Mesenchymal stem cell (in vitro differentiated cells and primary cell): Measurements from ENCODE around the gene TBCD.

Experiments used
- DNase-seq: peaks from one replicate; pipeline ENCODE4 v3.0.0-alpha.2; 2013
- H2AFZ ChIP-seq: one replicate; pipeline ENCODE4 v1.6.1; 2013; ENCODE audit warnings: low read depth, mild to moderate bottlenecking, control low read depth, inconsistent platforms, low read length, moderate library complexity
- H2AK5ac ChIP-seq: 2 replicates; pipeline ENCODE4 v1.6.1; 2013; ENCODE audit warnings: low read length, moderate library complexity, mild to moderate bottlenecking, inconsistent platforms; ENCODE audit not compliant: severe bottlenecking
- H2BK120ac ChIP-seq: one replicate; pipeline ENCODE4 v1.6.1; 2013; ENCODE audit warnings: low read depth, mild to moderate bottlenecking, inconsistent platforms, low read length, moderate library complexity
- H2BK12ac ChIP-seq, 2 experiments: one replicate each; pipeline ENCODE4 v1.6.1; 2013; ENCODE audit warnings: inconsistent platforms in 2 of 2, low read length in 2 of 2, mild to moderate bottlenecking in 2 of 2, moderate library complexity in 2 of 2, control low read depth in 1 of 2
- H2BK15ac ChIP-seq: one replicate; pipeline ENCODE4 v1.6.1; 2013; ENCODE audit warnings: mild to moderate bottlenecking, low read depth, inconsistent platforms; ENCODE audit not compliant: poor library complexity, severe bottlenecking
- H2BK5ac ChIP-seq: 2 replicates; pipeline ENCODE4 v1.6.1; 2013; ENCODE audit warnings: low read depth, mild to moderate bottlenecking, low read length, control low read depth, inconsistent platforms; ENCODE audit not compliant: poor library complexity, severe bottlenecking
- H3K14ac ChIP-seq, 2 experiments: one replicate each; pipeline ENCODE4 v1.6.1; 2013; ENCODE audit warnings: inconsistent platforms in 2 of 2, low read length in 2 of 2, control low read depth in 1 of 2, mild to moderate bottlenecking in 1 of 2, moderate library complexity in 1 of 2
- H3K18ac ChIP-seq, 2 experiments: one replicate each; pipeline ENCODE4 v1.6.1; 2013; ENCODE audit warnings: inconsistent platforms in 2 of 2, low read length in 2 of 2, control low read depth in 1 of 2, low read depth in 1 of 2, mild to moderate bottlenecking in 1 of 2
- H3K23ac ChIP-seq, 2 experiments: one replicate each; pipeline ENCODE4 v1.6.1; 2013; ENCODE audit warnings: inconsistent platforms in 2 of 2, low read length in 2 of 2, mild to moderate bottlenecking in 2 of 2, moderate library complexity in 2 of 2, control low read depth in 1 of 2
- H3K27ac ChIP-seq: 2 replicates; pipeline ENCODE4 v1.5.1; 2013; ENCODE audit warnings: mild to moderate bottlenecking, moderate library complexity, low read length, control low read depth, inconsistent platforms; ENCODE audit not compliant: poor library complexity, severe bottlenecking
- H3K27me3 ChIP-seq, 2 experiments: 2 replicates each; pipeline versions ENCODE4 v1.6.1 to v1.7.0; 2013; ENCODE audit warnings: low read length in 2 of 2, mild to moderate bottlenecking in 2 of 2, moderate library complexity in 2 of 2, control low read depth in 1 of 2, inconsistent platforms in 1 of 2; ENCODE audit not compliant: control insufficient read depth in 1 of 2, insufficient read depth in 1 of 2
- H3K36me3 ChIP-seq, 2 experiments: 2 replicates each; pipeline versions ENCODE4 v1.6.1 to v1.7.0; 2013; ENCODE audit warnings: low read length in 2 of 2, control low read depth in 1 of 2, inconsistent platforms in 1 of 2, low read depth in 1 of 2, mild to moderate bottlenecking in 1 of 2; ENCODE audit not compliant: insufficient read depth in 2 of 2, control insufficient read depth in 1 of 2
- H3K4ac ChIP-seq, 2 experiments: one replicate each; pipeline ENCODE4 v1.6.1; 2013; ENCODE audit warnings: inconsistent platforms in 2 of 2, low read length in 2 of 2, mild to moderate bottlenecking in 2 of 2, moderate library complexity in 2 of 2, control low read depth in 1 of 2, low read depth in 1 of 2
- H3K4me1 ChIP-seq: 2 replicates; pipeline ENCODE4 v1.6.1; 2013; ENCODE audit warnings: low read depth, low read length, control low read depth; ENCODE audit not compliant: control insufficient read depth, insufficient read depth
- H3K4me2 ChIP-seq: 2 replicates; pipeline ENCODE4 v1.6.1; 2013; ENCODE audit warnings: low read length, mild to moderate bottlenecking, inconsistent platforms; ENCODE audit not compliant: poor library complexity, severe bottlenecking
- H3K4me3 ChIP-seq, 2 experiments: 2 replicates each; pipeline versions ENCODE4 v1.5.1 to v1.7.0; 2013; ENCODE audit warnings: low read length in 2 of 2, mild to moderate bottlenecking in 2 of 2, control low read depth in 1 of 2, low read depth in 1 of 2; ENCODE audit not compliant: insufficient read depth in 1 of 2
- H3K79me1 ChIP-seq: replicated peaks from 2 replicates; pipeline ENCODE4 v1.6.1; 2013; ENCODE audit warnings: mild to moderate bottlenecking, control low read depth, low read length, inconsistent platforms; ENCODE audit not compliant: poor library complexity, severe bottlenecking
- H3K9ac ChIP-seq: 2 replicates; pipeline ENCODE4 v1.7.0; 2013; ENCODE audit warnings: mild to moderate bottlenecking, low read length, moderate library complexity
- H3K9me3 ChIP-seq: 2 replicates; pipeline ENCODE4 v1.7.0; 2013; ENCODE audit warnings: mild to moderate bottlenecking, low read length; ENCODE audit not compliant: control insufficient read depth
- H4K8ac ChIP-seq: one replicate; pipeline ENCODE4 v1.6.1; 2013; ENCODE audit warnings: inconsistent platforms, mild to moderate bottlenecking, low read length, moderate library complexity
- H4K91ac ChIP-seq: one replicate; pipeline ENCODE4 v1.6.1; 2013; ENCODE audit warnings: mild to moderate bottlenecking, low read length, inconsistent platforms
- WGBS: methylation state at CpG from one replicate; pipeline ENCODE4 v1.1.7; 2013; ENCODE audit warnings: mixed read lengths; 5-methylcytosine and 5-hydroxymethylcytosine counted together

TBCD gene

DNA sequence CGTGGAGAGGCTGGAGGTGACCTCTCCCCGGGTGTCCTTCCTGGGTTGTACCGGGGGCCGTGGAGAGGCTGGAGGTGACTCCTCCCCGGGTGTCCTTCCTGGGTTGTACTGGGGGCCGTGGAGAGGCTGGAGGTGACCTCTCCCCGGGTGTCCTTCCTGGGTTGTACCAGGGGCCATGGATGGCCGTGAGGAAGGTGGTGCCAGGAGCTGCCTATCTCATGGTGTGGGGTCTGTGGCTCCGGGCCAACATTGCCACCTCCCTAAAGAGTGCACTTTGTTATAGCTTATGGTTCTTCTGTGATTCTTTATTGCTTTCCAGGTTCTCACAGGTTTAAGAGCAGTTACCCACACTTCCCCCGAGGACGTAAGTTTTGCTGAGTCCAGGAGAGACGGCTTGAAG is 174.2 kb downstream of the TBCD start:
- Histone ChIP-seq H2BK12ac (no peak overlapping the region), H3K4ac (no peak overlapping the region), H3K4me1 (peaks cover 17% of the 10 kb centered on the region), H2AK5ac (no peak overlapping the region), H3K79me1 (no peaks in the 10 kb centered on the region), H3K9me3 (no peaks in the 10 kb centered on the region), H3K27me3 (no peaks in the 10 kb centered on the region), H4K91ac (no peak overlapping the region), H3K36me3 (peaks cover 69 to 77% of the 10 kb centered on the region in 2 experiments), H3K23ac (no peak overlapping the region), H3K4me3 (no peak overlapping the region), H2BK5ac (no peak overlapping the region), H3K9ac (no peak overlapping the region), H2BK120ac (no peak overlapping the region), H2BK15ac (no peak overlapping the region), H2AFZ (no peak overlapping the region), H3K14ac (no peak overlapping the region), H4K8ac (no peak overlapping the region), H3K18ac (no peak overlapping the region), H3K27ac (no peak overlapping the region), H3K4me2 (no peak overlapping the region)
- 97% methylated on average over 7 of the region's 12 CpGs for WGBS
- no peak for DNase-seq

DNA sequence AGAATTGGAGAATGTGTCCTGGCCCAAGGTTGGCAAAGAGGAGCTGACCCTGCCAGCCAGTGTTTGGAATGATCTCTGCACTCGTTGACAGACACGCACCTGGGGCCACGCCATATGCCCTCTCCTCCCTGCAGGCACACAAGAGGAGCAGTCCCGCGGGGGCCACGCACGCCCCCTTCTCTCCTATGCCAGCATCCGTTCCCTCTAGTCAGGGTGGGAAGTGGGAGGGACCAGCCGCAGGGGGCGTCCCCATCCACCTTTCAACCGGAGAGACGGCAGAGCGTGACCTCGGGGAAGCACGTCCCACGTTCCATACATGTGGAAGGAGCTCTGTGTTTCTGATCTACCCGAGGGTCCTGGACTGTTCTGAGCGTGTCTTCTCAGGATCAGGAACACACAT is 174.9 kb downstream of the TBCD start:
- no peak overlapping the region for H2AFZ ChIP-seq
- no peak overlapping the region for H3K18ac ChIP-seq
- H3K79me1 ChIP-seq = no peaks in the 10 kb centered on the region
- H3K4me3 ChIP-seq = no peak overlapping the region
- 97% methylated on average over 18 of the region's 18 CpGs for WGBS
- H3K4me2 ChIP-seq = no peak overlapping the region
- H3K4me1 ChIP-seq = peaks cover 21% of the 10 kb centered on the region
- no peak for DNase-seq
- no peak overlapping the region for H4K8ac ChIP-seq
- no peak overlapping the region for H2BK5ac ChIP-seq
- no peak overlapping the region for H3K27ac ChIP-seq
- H2BK15ac ChIP-seq = no peak overlapping the region
- no peak overlapping the region for H3K23ac ChIP-seq
- H3K9me3 ChIP-seq = no peaks in the 10 kb centered on the region
- no peak overlapping the region for H3K9ac ChIP-seq
- no peak overlapping the region for H2BK12ac ChIP-seq
- H3K4ac ChIP-seq = no peak overlapping the region
- H3K14ac ChIP-seq = no peak overlapping the region
- H2BK120ac ChIP-seq = no peak overlapping the region
- H4K91ac ChIP-seq = no peak overlapping the region
- no peaks in the 10 kb centered on the region for H3K27me3 ChIP-seq
- H3K36me3 ChIP-seq = peaks cover 73 to 75% of the 10 kb centered on the region in 2 experiments
- no peak overlapping the region for H2AK5ac ChIP-seq

DNA sequence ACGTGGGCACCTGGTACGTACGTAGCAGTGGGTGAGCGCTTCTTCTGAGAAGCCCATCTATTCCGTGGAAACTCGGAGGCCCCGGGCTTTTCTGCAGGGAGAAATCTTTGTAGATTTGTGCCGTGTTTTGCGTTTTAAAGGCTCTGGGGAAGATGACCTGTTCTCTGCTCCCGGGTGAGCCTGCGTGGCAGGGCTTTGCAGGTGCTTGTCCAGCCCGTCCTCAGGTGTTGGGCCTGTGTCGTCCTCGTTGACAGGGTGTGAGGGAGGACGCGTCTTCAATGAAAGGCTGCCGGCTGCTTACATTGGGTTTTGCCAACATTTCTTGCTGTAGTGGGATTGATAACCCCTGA is 175.4 kb downstream of the TBCD start:
- Histone ChIP-seq H2AFZ (no peak overlapping the region), H3K9ac (no peak overlapping the region), H3K23ac (no peak overlapping the region), H3K27ac (no peak overlapping the region), H3K4me1 (peaks cover 26% of the 10 kb centered on the region), H2BK5ac (no peak overlapping the region), H2BK120ac (no peak overlapping the region), H3K4me3 (no peak overlapping the region), H3K4me2 (no peak overlapping the region), H3K27me3 (no peaks in the 10 kb centered on the region), H3K79me1 (peaks cover 1% of the 10 kb centered on the region), H2BK15ac (no peak overlapping the region), H3K18ac (no peak overlapping the region), H4K8ac (no peak overlapping the region), H3K9me3 (no peaks in the 10 kb centered on the region), H3K36me3 (peaks cover 72 to 75% of the 10 kb centered on the region in 2 experiments), H4K91ac (no peak overlapping the region), H2BK12ac (no peak overlapping the region), H3K14ac (no peak overlapping the region), H2AK5ac (no peak overlapping the region), H3K4ac (no peak overlapping the region)
- no peak for DNase-seq
- WGBS = 97% methylated on average over 17 of the region's 17 CpGs

DNA sequence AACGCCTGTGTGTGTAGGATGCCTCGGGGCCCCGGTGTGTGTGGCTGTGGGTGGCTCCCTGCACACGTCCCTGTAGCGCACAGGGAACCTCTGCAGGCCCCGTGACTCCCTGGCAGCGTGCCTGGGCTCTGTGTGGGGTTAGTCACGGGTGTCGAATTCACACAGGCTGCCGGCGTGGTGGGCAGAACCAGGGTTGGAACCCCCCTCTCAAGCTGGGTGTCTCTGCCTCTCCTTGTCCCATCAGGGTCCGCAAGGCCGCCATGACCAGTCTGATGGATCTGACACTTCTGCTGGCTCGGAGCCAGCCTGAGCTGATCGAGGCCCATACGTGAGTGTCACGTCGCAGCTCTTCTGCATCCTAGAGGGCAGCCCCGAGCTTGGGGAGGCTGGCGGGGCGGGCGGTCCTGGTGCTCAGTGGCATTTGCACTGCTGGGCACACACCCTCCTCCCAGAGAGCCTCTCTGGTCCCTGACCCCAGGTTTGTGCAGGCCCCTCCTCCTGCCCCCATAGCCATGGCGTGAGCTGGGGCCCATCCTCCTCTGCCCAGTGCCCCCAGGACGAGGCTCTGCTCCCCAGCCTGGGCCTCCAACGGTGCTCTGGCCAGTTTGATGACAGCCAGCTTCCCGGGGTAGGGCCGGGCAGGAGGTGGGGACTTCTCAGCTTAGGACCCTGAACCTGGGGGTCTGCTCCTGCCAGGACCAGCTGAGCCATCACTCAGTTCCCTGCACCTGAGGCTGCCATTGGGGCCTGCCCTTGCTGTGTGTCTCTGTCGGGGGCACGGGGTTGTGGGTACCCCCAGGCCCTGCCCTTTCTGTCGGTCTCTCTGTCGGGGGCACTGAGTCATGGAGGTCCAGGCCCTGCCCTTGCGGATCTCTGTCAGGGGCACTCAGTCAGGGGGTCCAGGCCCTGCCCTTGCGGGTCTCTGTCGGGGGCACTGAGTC is 176.1 kb downstream of the TBCD start:
- Histone ChIP-seq H3K79me1 (peaks cover 1% of the 10 kb centered on the region), H3K14ac (no peak overlapping the region), H3K36me3 (peaks cover 69 to 74% of the 10 kb centered on the region in 2 experiments), H4K8ac (no peak overlapping the region), H3K23ac (no peak overlapping the region), H3K9ac (no peak overlapping the region), H2AFZ (no peak overlapping the region), H2BK5ac (no peak overlapping the region), H3K4me1 (peaks cover 31% of the 10 kb centered on the region), H3K27me3 (no peaks in the 10 kb centered on the region), H3K18ac (no peak overlapping the region), H2BK12ac (no peak overlapping the region), H3K9me3 (no peaks in the 10 kb centered on the region), H3K4me3 (no peak overlapping the region), H2BK15ac (no peak overlapping the region), H2BK120ac (no peak overlapping the region), H4K91ac (no peak overlapping the region), H3K27ac (no peak overlapping the region), H3K4me2 (no peak overlapping the region), H3K4ac (no peak overlapping the region), H2AK5ac (no peak overlapping the region)
- 93% methylated on average over 34 of the region's 34 CpGs for WGBS
- DNase-seq = no peak
